K562 (cell line): ENCODE data around the gene ARMH3. TPM values are rescaled to one million over a fixed set of nuclear protein-coding genes. Genes with fewer than 3 reads are reported as not detected.

Experiments
- ATAC-seq: fragments of 200-7000 bp; cut with Tn5 transposase; 3 replicates; pipeline ENCODE4 v1.9.1; 2020; ENCODE audit warnings: moderate library complexity
- BruUV-seq: library from RNA; stranded (reverse); fragments of 400-500 nt; replicated peaks from 2 replicates; lab custom pipeline; 2021; lab: Mats Ljungman, UMichigan
- CTCF ChIA-PET: fragments of 300-600 bp; formaldehyde crosslinking; extraction: SDS; loops from one replicate; lab custom pipeline; 2021; ENCODE audit warnings: low intra/inter-chr PET ratio; lab: Yijun Ruan, JAX
- POLR2A ChIA-PET: fragments of 300-600, 350-650 bp; sonication (Branson Sonifier 250); formaldehyde crosslinking; extraction: SDS; loops from one replicate; lab custom pipeline; 2021; ENCODE audit warnings: antibody characterized with exemption, inconsistent platforms; lab: Yijun Ruan, JAX
- DNase-seq, 4 experiments: peaks; one replicate each; pipeline versions ENCODE4 v3.0.0 to v3.0.0-alpha.2; 2011 to 2018; ENCODE audit warnings: low spot score in 3 of 4, mixed read lengths in 3 of 4; ENCODE audit errors: extremely low read depth in 1 of 4
- FAIRE-seq: peaks from 2 replicates; lab custom pipeline; 2011; peaks lifted over from hg19 to GRCh38; lab: Jason Lieb, UNC
- H2AFZ ChIP-seq: 2 replicates; pipeline ENCODE4 v1.6.0; 2011; ENCODE audit warnings: low read depth, low read length, control low read depth, inconsistent platforms
- H3K27ac ChIP-seq: fragments of 200-600 bp; 3 replicates; pipeline ENCODE4 v1.8.0; 2011; ENCODE audit warnings: low read depth, mild to moderate bottlenecking, control low read depth, inconsistent platforms, low read length, moderate library complexity, mixed read lengths; ENCODE audit errors: extremely low read depth
- H3K27me3 ChIP-seq, 2 experiments: fragments of 300-600 bp in 1 of 2; 2 replicates in 1 of 2; 3 replicates in 1 of 2; pipeline versions ENCODE4 v1.6.0 to v1.8.0; 2011; ENCODE audit warnings: inconsistent platforms in 2 of 2, low read length in 2 of 2, mild to moderate bottlenecking in 1 of 2, mixed read lengths in 1 of 2, moderate library complexity in 1 of 2; ENCODE audit not compliant: control insufficient read depth in 2 of 2, insufficient read depth in 2 of 2
- H3K36me3 ChIP-seq: fragments of 300-600 bp; 3 replicates; pipeline ENCODE4 v1.8.0; 2011; ENCODE audit warnings: mild to moderate bottlenecking, low read length, inconsistent platforms; ENCODE audit not compliant: control insufficient read depth, insufficient read depth
- H3K4me1 ChIP-seq, 2 experiments: fragments of 200-600 bp in 1 of 2; replicated peaks in 1 of 2; 2 replicates in 1 of 2; 3 replicates in 1 of 2; pipeline versions ENCODE4 v1.5.1 to v1.8.0; 2011; ENCODE audit warnings: inconsistent platforms in 2 of 2, low read length in 2 of 2, mild to moderate bottlenecking in 1 of 2, mixed read lengths in 1 of 2, moderate library complexity in 1 of 2; ENCODE audit not compliant: control insufficient read depth in 2 of 2, insufficient read depth in 2 of 2
- H3K4me2 ChIP-seq: 2 replicates; pipeline ENCODE4 v1.6.1; 2011; ENCODE audit warnings: low read length, control low read depth, inconsistent platforms, mixed read lengths; ENCODE audit not compliant: insufficient read depth
- H3K4me3 ChIP-seq: fragments of 200-600 bp; sonication (generic), shearing (Covaris generic); 2 replicates; pipeline ENCODE4 v1.5.1; 2016; ENCODE audit warnings: control low read depth, inconsistent platforms
- H3K79me2 ChIP-seq: fragments of 200-600 bp; 3 replicates; pipeline ENCODE4 v1.8.0; 2011; ENCODE audit warnings: low read length, inconsistent platforms; ENCODE audit not compliant: control insufficient read depth, insufficient read depth
- H3K9ac ChIP-seq, 2 experiments: 2 replicates each; pipeline versions ENCODE4 v1.6.0 to v1.6.1; 2011; ENCODE audit warnings: low read depth in 2 of 2, low read length in 2 of 2, control low read depth in 1 of 2, inconsistent platforms in 1 of 2, mild to moderate bottlenecking in 1 of 2, mixed read lengths in 1 of 2; ENCODE audit not compliant: insufficient read depth in 1 of 2
- H3K9me1 ChIP-seq: one replicate; pipeline ENCODE4 v1.6.0; 2011; ENCODE audit warnings: inconsistent platforms, mild to moderate bottlenecking, low read length, moderate library complexity; ENCODE audit not compliant: control insufficient read depth, insufficient read depth
- H3K9me3 ChIP-seq: replicated peaks from 2 replicates; pipeline ENCODE4 v1.5.1; 2011; ENCODE audit warnings: low read depth, low read length, inconsistent platforms; ENCODE audit not compliant: control insufficient read depth, insufficient read depth
- H4K20me1 ChIP-seq: replicated peaks from 2 replicates; pipeline ENCODE4 v1.6.1; 2011; ENCODE audit warnings: low read length, inconsistent platforms, mixed read lengths; ENCODE audit not compliant: control insufficient read depth, insufficient read depth
- ELK3 ChIP-seq: fragments of 450-650 bp; formaldehyde crosslinking; IDR thresholded peaks from 2 replicates; pipeline ENCODE4 v1.4.0; 2020; ENCODE audit warnings: mild to moderate bottlenecking
- MYC ChIP-seq, 2 experiments: fragments of 250-450 bp in 1 of 2; sonication (Bioruptor Pico) in 1 of 2; IDR thresholded peaks; 2 replicates each; pipeline versions ENCODE4 v1.5.1 to v1.6.1; 2012 to 2021; ENCODE audit warnings: low read depth in 2 of 2, borderline replicate concordance in 1 of 2, improper control_type of control experiment in 1 of 2, low read length in 1 of 2, mild to moderate bottlenecking in 1 of 2, moderate library complexity in 1 of 2
- NR0B1 ChIP-seq: fragments of 450-650 bp; IDR thresholded peaks from one replicate; pipeline ENCODE4 v1.6.1; 2018; ENCODE audit warnings: mild to moderate bottlenecking, moderate library complexity; ENCODE audit not compliant: partially characterized antibody
- SRSF7 ChIP-seq: fragments of 200-400 bp; formaldehyde crosslinking; optimal IDR thresholded peaks from 2 replicates; pipeline ENCODE3; 2017; ENCODE audit warnings: mild to moderate bottlenecking, low read depth, low read length
- USF2 ChIP-seq: sonication (generic); formaldehyde crosslinking; IDR thresholded peaks from 2 replicates; pipeline ENCODE4 v1.5.0; 2020; ENCODE audit warnings: missing genetic modification reagents
- ZNF12 ChIP-seq: sonication (generic); formaldehyde crosslinking; IDR thresholded peaks from 2 replicates; pipeline ENCODE4 v1.4.0; 2020; ENCODE audit warnings: mild to moderate bottlenecking, missing genetic modification reagents
- WGBS: fragments of 100-300 bp; shearing (Covaris generic); methylation state at CpG from one replicate; pipeline ENCODE4 v1.1.6; 2016; ENCODE audit warnings: low coverage, mixed read lengths; ENCODE audit not compliant: insufficient coverage; ENCODE audit errors: missing lambda C conversion rate; 5-methylcytosine and 5-hydroxymethylcytosine counted together
- in situ Hi-C: fragments of 300-500 bp; cut with MboI; formaldehyde crosslinking; loops from 4 replicates; pipeline ENCODE4 v1.15.0; 2018; ENCODE audit warnings: inconsistent platforms, mixed read lengths
- intact Hi-C: fragments of 100-400 bp; cut with micrococcal nuclease; formaldehyde crosslinking; loops from 2 replicates; pipeline ENCODE4 v1.14.2; 2022
- polyA plus RNA-seq, 8 experiments: library from polyadenylated mRNA; depleted of rRNA in 4 of 8; stranded (reverse) in 5 of 8; unstranded in 3 of 8; fragments of >200 nt; fragmentation: Nextera tagmentation in 2 of 8; fragmentation: Illumina TruSeq in 1 of 8; extraction: Ambion mirVana in 2 of 8; extraction: Trizol in 1 of 8; gene quantifications; 2 replicates each; pipeline versions ENCODE4 v1.2.1 to v1.2.3, GENCODE V29; 2011 to 2014; ENCODE audit warnings: inconsistent platforms in 1 of 8, missing spikeins in 1 of 8
- total RNA-seq, 7 experiments: library from RNA; depleted of rRNA in 6 of 7; stranded (reverse); fragments of >200 nt in 6 of 7; fragmentation: Illumina TruSeq in 2 of 7; extraction: Trizol in 2 of 7; gene quantifications; 2 replicates each; pipeline versions ENCODE4 v1.2.1 to v1.2.3, GENCODE V29; 2011 to 2021; ENCODE audit warnings: low replicate concordance in 1 of 7

ARMH3 gene
- total and polyA plus RNA-seq, 9 of the 15 experiments (the other 6 are each of a cell fraction or from before 2014, with no cell fraction given): 0.29 to 0.73 TPM; not detected in 7

- FAIRE-seq: no peak
- Histone ChIP-seq H3K79me2 (no peaks in the 10 kb centered on the region), H3K4me1 (no peaks in the 10 kb centered on the region), H3K9me3 (no peaks in the 10 kb centered on the region), H3K4me2 (no peak overlapping the region), H3K27ac (no peak overlapping the region), H3K9ac (no peak overlapping the region), H3K9me1 (no peaks in the 10 kb centered on the region), H2AFZ (no peak overlapping the region), H3K27me3 (no peaks in the 10 kb centered on the region), H4K20me1 (no peaks in the 10 kb centered on the region), H3K4me3 (no peak overlapping the region), H3K36me3 (no peaks in the 10 kb centered on the region)
- no peak for TF ChIP-seq MYC (IDR thresholded peaks at IDR 0.05; ENCODE audit: low read depth, low read length)
- no peak for TF ChIP-seq MYC (CRISPR knock-in tag; IDR thresholded peaks at IDR 0.05; ENCODE audit: borderline replicate concordance, low read depth)
- no peak for TF ChIP-seq ELK3 (CRISPR knock-in tag)
- no peak for TF ChIP-seq SRSF7
- no peak for TF ChIP-seq ZNF12 (CRISPR knock-in tag)
- TF ChIP-seq USF2 (CRISPR knock-in tag): no peak
- TF ChIP-seq NR0B1: no peak
- DNase-seq: no peak
- ChIA-PET POLR2A (no interaction called here), CTCF (no interaction called here)
- intact Hi-C loops: no loop called here
- no TSS peak for BruUV-seq
- no peak for ATAC-seq
- no CpG with 5 or more reads among the region's 8 CpGs for WGBS
- in situ Hi-C loops: no loop called here
Observed at GRCh38 chr10:101919026-101919770, 136.8 kb downstream of the ARMH3 start.
